ENCODE data around the gene CENPP.
"Not testable (repeated sequence)": the region's sequence is repeated elsewhere in the genome, so short reads cannot be mapped to it uniquely, and the experiment has no call there.

Gene CENPP

GRCh38 chr9:92384375-92384774, 58.6 kb downstream of the CENPP start:
- DNase-seq = no peak

GRCh38 chr9:92385001-92385400, 59.2 kb downstream of the CENPP start:
- no peak for DNase-seq

GRCh38 chr9:92385477-92385876, 59.7 kb downstream of the CENPP start:
- DNase-seq = no peak

GRCh38 chr9:92385953-92386352, 60.2 kb downstream of the CENPP start:
- no peak for DNase-seq

GRCh38 chr9:92392690-92393089, 66.9 kb downstream of the CENPP start:
- no peak for DNase-seq

GRCh38 chr9:92393686-92394085, 67.9 kb downstream of the CENPP start:
- DNase-seq = no peak

GRCh38 chr9:92395617-92396016, 69.9 kb downstream of the CENPP start:
- DNase-seq = no peak

- DNase-seq = no peak
These were observed 72.1 kb downstream of the CENPP start for GRCh38 chr9:92397853-92398252.

- DNase-seq = no peak
These were observed 76.6 kb downstream of the CENPP start for GRCh38 chr9:92402360-92402759.

- no peak for DNase-seq
These were observed 77.3 kb downstream of the CENPP start for GRCh38 chr9:92402826-92403745.

- DNase-seq = no peak
These were observed 78.5 kb downstream of the CENPP start, which contains the start of gene OGN for GRCh38 chr9:92404042-92404836. TSS of gene OGN (minus strand) at chr9:92404578. CDS start at chr9:92403407, 1,171 bp downstream.

- no peak for DNase-seq
These were observed 80.1 kb downstream of the CENPP start for GRCh38 chr9:92405818-92406217.

- no peak for DNase-seq
These were observed 80.7 kb downstream of the CENPP start for GRCh38 chr9:92406477-92406876.

GRCh38 chr9:92407818-92408217, 82.1 kb downstream of the CENPP start:
- no peak for DNase-seq

GRCh38 chr9:92408747-92409478, 83.2 kb downstream of the CENPP start:
- no peak for DNase-seq

- not testable (repeated sequence) for DNase-seq
These were observed 85.4 kb downstream of the CENPP start for GRCh38 chr9:92411157-92411556.

- DNase-seq = no peak
These were observed 88.8 kb downstream of the CENPP start for GRCh38 chr9:92414566-92414965.

GRCh38 chr9:92422611-92423338, 97.0 kb downstream of the CENPP start:
- no peak for DNase-seq

- DNase-seq = no peak
These were observed 97.9 kb downstream of the CENPP start for GRCh38 chr9:92423612-92424011.

GRCh38 chr9:92424340-92424739, 98.6 kb downstream of the CENPP start, which contains the start of gene OMD:
TSS of gene OMD (minus strand) at chr9:92424471. CDS start at chr9:92417558, 6,913 bp downstream.
- DNase-seq = no peak

- no peak for DNase-seq
These were observed 99.7 kb downstream of the CENPP start for GRCh38 chr9:92425474-92425873.

GRCh38 chr9:92426501-92427145, 100.9 kb downstream of the CENPP start:
- no peak for DNase-seq

Data from NCI-H187 treated with DMSO at 0.1 percent for 48 hours (cell line).